ENCODE data around the gene BIRC5.

GRCh38 chr17:78197147-78197832 is 16.8 kb upstream of the BIRC5 start:
- TF ChIP-seq, protein P1, sequence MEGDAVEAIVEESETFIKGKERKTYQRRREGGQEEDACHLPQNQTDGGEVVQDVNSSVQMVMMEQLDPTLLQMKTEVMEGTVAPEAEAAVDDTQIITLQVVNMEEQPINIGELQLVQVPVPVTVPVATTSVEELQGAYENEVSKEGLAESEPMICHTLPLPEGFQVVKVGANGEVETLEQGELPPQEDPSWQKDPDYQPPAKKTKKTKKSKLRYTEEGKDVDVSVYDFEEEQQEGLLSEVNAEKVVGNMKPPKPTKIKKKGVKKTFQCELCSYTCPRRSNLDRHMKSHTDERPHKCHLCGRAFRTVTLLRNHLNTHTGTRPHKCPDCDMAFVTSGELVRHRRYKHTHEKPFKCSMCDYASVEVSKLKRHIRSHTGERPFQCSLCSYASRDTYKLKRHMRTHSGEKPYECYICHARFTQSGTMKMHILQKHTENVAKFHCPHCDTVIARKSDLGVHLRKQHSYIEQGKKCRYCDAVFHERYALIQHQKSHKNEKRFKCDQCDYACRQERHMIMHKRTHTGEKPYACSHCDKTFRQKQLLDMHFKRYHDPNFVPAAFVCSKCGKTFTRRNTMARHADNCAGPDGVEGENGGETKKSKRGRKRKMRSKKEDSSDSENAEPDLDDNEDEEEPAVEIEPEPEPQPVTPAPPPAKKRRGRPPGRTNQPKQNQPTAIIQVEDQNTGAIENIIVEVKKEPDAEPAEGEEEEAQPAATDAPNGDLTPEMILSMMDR (IDR thresholded peaks at IDR 0.05), result no peak
- TF ChIP-seq POLR2A (IDR thresholded peaks at IDR 0.05), result no peak
